ENCODE results near the gene TCP11. TPM values are rescaled to one million over a fixed set of nuclear protein-coding genes. Genes with fewer than 3 reads are reported as not detected.
A peak's percentile ranks its signal among the peaks of the same experiment; 100 is the strongest.

TCP11 gene
- total RNA-seq, 1 donor = 0.72 TPM

DNA sequence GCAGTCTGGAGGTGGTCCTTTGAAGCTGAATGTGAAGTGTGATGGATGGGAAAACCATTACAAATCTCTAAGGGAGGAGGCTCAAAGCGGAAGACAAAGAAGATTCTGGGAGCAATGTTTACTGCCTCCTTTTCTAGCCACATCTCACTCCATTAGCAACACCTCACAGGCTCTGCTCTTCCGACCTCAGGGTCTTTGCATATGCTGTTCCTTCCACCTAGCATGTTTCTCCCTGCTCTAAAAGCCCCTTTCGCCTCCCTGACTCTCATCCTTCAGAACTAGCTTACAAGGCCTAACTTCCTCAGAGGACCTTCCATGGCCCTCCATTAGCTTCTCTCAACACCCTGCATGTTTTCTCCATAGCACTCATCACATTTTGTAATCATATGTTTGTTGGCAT, 4.6 kb upstream of the TCP11 start:
- no peak overlapping the region for H3K4me2 ChIP-seq (ENCODE audit: insufficient read depth, low read length)
- H4K20me1 ChIP-seq (ENCODE audit: insufficient read depth, low read length) = no peaks in the 10 kb centered on the region
- no peak for TF ChIP-seq CTCF (IDR thresholded peaks at IDR 0.05; ENCODE audit: extremely low read depth, low read depth, low read length)
- no peaks in the 10 kb centered on the region for H3K36me3 ChIP-seq (ENCODE audit: insufficient read depth, low read length)
- no peak overlapping the region for H3K4me3 ChIP-seq (ENCODE audit: insufficient read depth, low read length)
- H3K27ac ChIP-seq (ENCODE audit: low read depth, low read length) = no peak overlapping the region
- peak overlapping the region; percentile 49 for H2AFZ ChIP-seq (ENCODE audit: low read length)
- H3K9me3 ChIP-seq (ENCODE audit: low read depth, low read length) = no peaks in the 10 kb centered on the region
- DNase-seq (ENCODE audit: insufficient read length, low spot score, missing footprints) = no peak
- H3K79me2 ChIP-seq (ENCODE audit: insufficient read depth, low read length) = no peaks in the 10 kb centered on the region
- no peaks in the 10 kb centered on the region for H3K27me3 ChIP-seq (ENCODE audit: insufficient read depth, low read length)
- H3K4me1 ChIP-seq (ENCODE audit: insufficient read depth, low read length) = peaks cover 46% of the 10 kb centered on the region

GRCh38 chr6:35142588-35143569, 1.7 kb upstream of the TCP11 start:
- Histone ChIP-seq H3K27ac (ENCODE audit: low read depth, low read length) (peak overlapping the region; percentile 27), H3K4me3 (ENCODE audit: insufficient read depth, low read length) (no peak overlapping the region), H3K4me2 (ENCODE audit: insufficient read depth, low read length) (no peak overlapping the region), H3K36me3 (ENCODE audit: insufficient read depth, low read length) (no peaks in the 10 kb centered on the region), H3K9me3 (ENCODE audit: low read depth, low read length) (no peaks in the 10 kb centered on the region), H3K79me2 (ENCODE audit: insufficient read depth, low read length) (no peaks in the 10 kb centered on the region), H3K27me3 (ENCODE audit: insufficient read depth, low read length) (no peaks in the 10 kb centered on the region), H3K4me1 (ENCODE audit: insufficient read depth, low read length) (peaks cover 30% of the 10 kb centered on the region), H2AFZ (ENCODE audit: low read length) (no peak overlapping the region), H4K20me1 (ENCODE audit: insufficient read depth, low read length) (no peaks in the 10 kb centered on the region)
- TF ChIP-seq CTCF (IDR thresholded peaks at IDR 0.05; ENCODE audit: extremely low read depth, low read depth, low read length) = no peak
- peak; percentile 93 for DNase-seq (ENCODE audit: insufficient read length, low spot score, missing footprints)

- H3K4me1 ChIP-seq (ENCODE audit: insufficient read depth, low read length) = peaks cover 10% of the 10 kb centered on the region
- H3K36me3 ChIP-seq (ENCODE audit: insufficient read depth, low read length) = no peaks in the 10 kb centered on the region
- DNase-seq (ENCODE audit: insufficient read length, low spot score, missing footprints) = no peak
- no peaks in the 10 kb centered on the region for H3K79me2 ChIP-seq (ENCODE audit: insufficient read depth, low read length)
- H3K27me3 ChIP-seq (ENCODE audit: insufficient read depth, low read length) = no peaks in the 10 kb centered on the region
- H4K20me1 ChIP-seq (ENCODE audit: insufficient read depth, low read length) = no peaks in the 10 kb centered on the region
- no peak overlapping the region for H3K4me3 ChIP-seq (ENCODE audit: insufficient read depth, low read length)
- TF ChIP-seq CTCF (IDR thresholded peaks at IDR 0.05; ENCODE audit: extremely low read depth, low read depth, low read length) = no peak
- no peaks in the 10 kb centered on the region for H3K9me3 ChIP-seq (ENCODE audit: low read depth, low read length)
- H3K4me2 ChIP-seq (ENCODE audit: insufficient read depth, low read length) = no peak overlapping the region
- no peak overlapping the region for H2AFZ ChIP-seq (ENCODE audit: low read length)
- H3K27ac ChIP-seq (ENCODE audit: low read depth, low read length) = no peak overlapping the region
Measured at GRCh38 chr6:35140639-35141006, 516 bp downstream of the TCP11 start.

GRCh38 chr6:35139924-35140638, 1.1 kb downstream of the TCP11 start:
- no peak overlapping the region for H3K4me2 ChIP-seq (ENCODE audit: insufficient read depth, low read length)
- no peaks in the 10 kb centered on the region for H3K79me2 ChIP-seq (ENCODE audit: insufficient read depth, low read length)
- H3K27me3 ChIP-seq (ENCODE audit: insufficient read depth, low read length) = no peaks in the 10 kb centered on the region
- H3K4me3 ChIP-seq (ENCODE audit: insufficient read depth, low read length) = no peak overlapping the region
- peak; percentile 86 for DNase-seq (ENCODE audit: insufficient read length, low spot score, missing footprints)
- peak; percentile 82 for TF ChIP-seq CTCF (IDR thresholded peaks at IDR 0.05; ENCODE audit: extremely low read depth, low read depth, low read length)
- H2AFZ ChIP-seq (ENCODE audit: low read length) = peak overlapping the region; percentile 32
- no peaks in the 10 kb centered on the region for H3K9me3 ChIP-seq (ENCODE audit: low read depth, low read length)
- no peaks in the 10 kb centered on the region for H3K36me3 ChIP-seq (ENCODE audit: insufficient read depth, low read length)
- peaks cover 10% of the 10 kb centered on the region for H3K4me1 ChIP-seq (ENCODE audit: insufficient read depth, low read length)
- H4K20me1 ChIP-seq (ENCODE audit: insufficient read depth, low read length) = no peaks in the 10 kb centered on the region
- no peak overlapping the region for H3K27ac ChIP-seq (ENCODE audit: low read depth, low read length)

Measured in osteoblast (primary cell).